OCI-LY1 (cell line): ENCODE data around the gene RNF182.

Source experiments
- EZH2 ChIP-seq: fragments of 200-600 bp; sonication (generic), shearing (Covaris generic); IDR thresholded peaks from 2 replicates; pipeline ENCODE4 v1.8.0; 2017; ENCODE audit warnings: borderline replicate concordance, mixed run types, mild to moderate bottlenecking, antibody characterized with exemption, low read length, moderate library complexity, mixed read lengths
- TF ChIP-seq, protein P1 (sequence below): fragments of 200-600 bp; sonication (generic), shearing (Covaris generic); IDR thresholded peaks from 2 replicates; pipeline ENCODE4 v1.5.1; 2017; ENCODE audit warnings: mild to moderate bottlenecking, antibody characterized with exemption, low read length, moderate library complexity, mixed read lengths

DNA sequence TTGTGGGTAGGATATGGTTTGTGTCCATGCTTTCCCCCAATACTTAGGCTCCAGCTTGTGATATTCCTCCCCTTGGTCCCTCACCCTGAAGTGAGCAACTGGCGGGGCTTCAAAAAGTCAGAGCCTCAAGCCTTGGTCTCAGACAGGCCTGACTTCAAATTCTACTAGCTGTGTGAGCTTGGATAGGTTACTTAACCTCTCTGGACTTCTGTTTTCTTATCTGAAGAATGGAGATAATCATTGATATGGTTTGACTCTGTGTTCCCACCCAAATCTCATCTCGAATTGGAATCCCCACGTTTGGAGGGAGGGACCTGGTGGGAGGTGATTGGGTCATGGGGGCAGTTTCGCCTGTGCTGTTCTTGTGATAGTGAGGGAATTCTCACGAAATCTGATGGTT lies 97.9 kb downstream of the RNF182 start:
- TF ChIP-seq, protein P1, sequence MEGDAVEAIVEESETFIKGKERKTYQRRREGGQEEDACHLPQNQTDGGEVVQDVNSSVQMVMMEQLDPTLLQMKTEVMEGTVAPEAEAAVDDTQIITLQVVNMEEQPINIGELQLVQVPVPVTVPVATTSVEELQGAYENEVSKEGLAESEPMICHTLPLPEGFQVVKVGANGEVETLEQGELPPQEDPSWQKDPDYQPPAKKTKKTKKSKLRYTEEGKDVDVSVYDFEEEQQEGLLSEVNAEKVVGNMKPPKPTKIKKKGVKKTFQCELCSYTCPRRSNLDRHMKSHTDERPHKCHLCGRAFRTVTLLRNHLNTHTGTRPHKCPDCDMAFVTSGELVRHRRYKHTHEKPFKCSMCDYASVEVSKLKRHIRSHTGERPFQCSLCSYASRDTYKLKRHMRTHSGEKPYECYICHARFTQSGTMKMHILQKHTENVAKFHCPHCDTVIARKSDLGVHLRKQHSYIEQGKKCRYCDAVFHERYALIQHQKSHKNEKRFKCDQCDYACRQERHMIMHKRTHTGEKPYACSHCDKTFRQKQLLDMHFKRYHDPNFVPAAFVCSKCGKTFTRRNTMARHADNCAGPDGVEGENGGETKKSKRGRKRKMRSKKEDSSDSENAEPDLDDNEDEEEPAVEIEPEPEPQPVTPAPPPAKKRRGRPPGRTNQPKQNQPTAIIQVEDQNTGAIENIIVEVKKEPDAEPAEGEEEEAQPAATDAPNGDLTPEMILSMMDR: no peak
- TF ChIP-seq EZH2: no peak
